Endothelial cell of umbilical vein (primary cell): Measurements from ENCODE around the gene TM9SF4.

Experiments
- EZH2 ChIP-seq: IDR thresholded peaks from 2 replicates; pipeline ENCODE4 v1.6.1; 2012; ENCODE audit warnings: borderline replicate concordance, low read depth, mild to moderate bottlenecking, moderate library complexity, low read length, inconsistent platforms; ENCODE audit not compliant: severe bottlenecking
- FOS ChIP-seq: IDR thresholded peaks from 2 replicates; pipeline ENCODE4 v1.6.1; 2011; ENCODE audit warnings: mild to moderate bottlenecking, low read length, moderate library complexity, borderline replicate concordance; ENCODE audit not compliant: insufficient read depth
- JUN ChIP-seq: IDR thresholded peaks from 2 replicates; pipeline ENCODE4 v1.6.1; 2011; ENCODE audit warnings: borderline replicate concordance, low read depth; ENCODE audit not compliant: insufficient read length, insufficient read depth
- MYC ChIP-seq: IDR thresholded peaks from one replicate; pipeline ENCODE4 v1.6.1; 2011; ENCODE audit warnings: mild to moderate bottlenecking, low read depth, low read length
- POLR2A ChIP-seq: IDR thresholded peaks from 2 replicates; pipeline ENCODE4 v1.6.1; 2012; ENCODE audit warnings: low read depth, mild to moderate bottlenecking, control low read depth, low read length
- POLR2AphosphoS5 ChIP-seq: IDR thresholded peaks from 2 replicates; pipeline ENCODE4 v1.6.1; 2012; ENCODE audit warnings: low read depth, mild to moderate bottlenecking, control low read depth, low read length, moderate library complexity; ENCODE audit not compliant: insufficient read depth
- TF ChIP-seq, protein P1 (sequence below), 2 donors: IDR thresholded peaks; 1 replicate in 1 of 2; 2 replicates in 1 of 2; pipeline ENCODE4 v1.5.1; 2011; ENCODE audit warnings: low read length in 2 of 2, mild to moderate bottlenecking in 2 of 2, moderate library complexity in 2 of 2, control low read depth in 1 of 2, inconsistent platforms in 1 of 2, low read depth in 1 of 2; ENCODE audit not compliant: insufficient read depth in 1 of 2; ENCODE audit errors: extremely low read depth in 1 of 2
- TF ChIP-seq, protein P2 (sequence below): IDR thresholded peaks from 2 replicates; pipeline ENCODE4 v1.6.1; 2011; ENCODE audit not compliant: insufficient read depth, insufficient read length

DNA sequence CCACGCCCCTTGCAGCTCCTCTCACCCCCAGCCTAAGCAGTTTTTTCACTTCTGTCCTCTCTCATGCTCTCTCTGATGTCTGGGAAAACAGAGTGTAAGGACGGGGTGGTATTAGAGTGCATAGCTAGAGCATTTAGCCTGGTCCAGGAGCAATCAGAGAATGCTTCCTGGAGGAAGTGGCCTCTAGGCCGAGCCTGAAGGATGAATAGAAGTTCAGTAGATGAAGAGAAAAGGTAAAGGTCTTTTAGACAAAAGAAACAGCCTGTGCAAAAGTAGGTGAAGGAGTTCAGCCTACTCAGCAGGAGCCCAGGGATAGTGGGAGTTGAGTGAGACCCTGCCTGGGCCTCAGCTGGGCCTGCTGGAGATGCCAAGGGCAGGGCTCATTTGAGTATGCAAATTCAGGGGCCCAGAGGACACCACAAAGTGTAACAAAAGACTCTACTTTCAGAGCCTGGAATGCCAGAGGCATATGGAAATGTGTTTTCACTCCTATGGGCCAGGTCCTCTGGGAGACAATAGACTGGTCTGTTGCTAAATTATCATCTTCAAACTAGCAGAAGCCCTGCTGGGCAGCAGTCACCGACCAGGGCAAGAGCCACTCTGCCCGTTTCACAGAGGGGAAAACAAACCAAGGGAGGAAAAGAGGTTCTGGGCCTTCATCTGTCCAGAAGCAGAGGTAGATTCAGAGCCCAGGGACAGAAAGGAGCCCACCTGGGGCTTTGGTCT, 19.7 kb upstream of the TM9SF4 start:
- TF ChIP-seq, protein P1, sequence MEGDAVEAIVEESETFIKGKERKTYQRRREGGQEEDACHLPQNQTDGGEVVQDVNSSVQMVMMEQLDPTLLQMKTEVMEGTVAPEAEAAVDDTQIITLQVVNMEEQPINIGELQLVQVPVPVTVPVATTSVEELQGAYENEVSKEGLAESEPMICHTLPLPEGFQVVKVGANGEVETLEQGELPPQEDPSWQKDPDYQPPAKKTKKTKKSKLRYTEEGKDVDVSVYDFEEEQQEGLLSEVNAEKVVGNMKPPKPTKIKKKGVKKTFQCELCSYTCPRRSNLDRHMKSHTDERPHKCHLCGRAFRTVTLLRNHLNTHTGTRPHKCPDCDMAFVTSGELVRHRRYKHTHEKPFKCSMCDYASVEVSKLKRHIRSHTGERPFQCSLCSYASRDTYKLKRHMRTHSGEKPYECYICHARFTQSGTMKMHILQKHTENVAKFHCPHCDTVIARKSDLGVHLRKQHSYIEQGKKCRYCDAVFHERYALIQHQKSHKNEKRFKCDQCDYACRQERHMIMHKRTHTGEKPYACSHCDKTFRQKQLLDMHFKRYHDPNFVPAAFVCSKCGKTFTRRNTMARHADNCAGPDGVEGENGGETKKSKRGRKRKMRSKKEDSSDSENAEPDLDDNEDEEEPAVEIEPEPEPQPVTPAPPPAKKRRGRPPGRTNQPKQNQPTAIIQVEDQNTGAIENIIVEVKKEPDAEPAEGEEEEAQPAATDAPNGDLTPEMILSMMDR (IDR thresholded peaks at IDR 0.05; ENCODE audit: extremely low read depth in 1 of 2, insufficient read depth in 1 of 2, low read depth in 1 of 2, low read length in 2 of 2): no peak
- TF ChIP-seq JUN (no peak), POLR2AphosphoS5 (no peak), EZH2 (no peak), POLR2A (no peak), MYC (no peak), FOS (no peak)
- TF ChIP-seq, protein P2, sequence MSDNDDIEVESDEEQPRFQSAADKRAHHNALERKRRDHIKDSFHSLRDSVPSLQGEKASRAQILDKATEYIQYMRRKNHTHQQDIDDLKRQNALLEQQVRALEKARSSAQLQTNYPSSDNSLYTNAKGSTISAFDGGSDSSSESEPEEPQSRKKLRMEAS: no peak
